ENCODE measurements around the gene NKAIN2.

- TF ChIP-seq CTCF (IDR thresholded peaks at IDR 0.05; ENCODE audit: low read length) (no peak), EZH2phosphoT487 (IDR thresholded peaks at IDR 0.05; ENCODE audit: low read length) (no peak), EZH2 (optimal IDR thresholded peaks at IDR 0.05; ENCODE audit: low read depth, low read length) (no peak)
Measured at GRCh38 chr6:123854201-123854600, 50.5 kb downstream of the NKAIN2 start.
